PC-9 (cell line): ENCODE results near the gene PPY.

ENCODE experiments used
- CTCF ChIP-seq: fragments of 200-600 bp; sonication (generic); conservative IDR thresholded peaks from 2 replicates; pipeline ENCODE4 v1.6.1; 2017; ENCODE audit warnings: mixed run types, antibody characterized with exemption, mild to moderate bottlenecking, moderate library complexity
- EZH2 ChIP-seq: fragments of 200-600 bp; sonication (generic); IDR thresholded peaks from 2 replicates; pipeline ENCODE4 v1.8.0; 2017; ENCODE audit warnings: antibody characterized with exemption, low read depth

- no peak for TF ChIP-seq CTCF
- TF ChIP-seq EZH2 = no peak
These were observed 10.7 kb upstream of the PPY start for GRCh38 chr17:43952724-43953666.
